GM13977 (cell line): ENCODE data around the gene USP12.
A peak's percentile ranks its signal among the peaks of the same experiment; 100 is the strongest.
"Not testable (repeated sequence)": the region's sequence is repeated elsewhere in the genome, so short reads cannot be mapped to it uniquely, and the experiment has no call there.

Source experiments
- DNase-seq: peaks from one replicate; pipeline ENCODE4 v3.0.0; 2012; ENCODE audit warnings: low spot score
- CTCF ChIP-seq: IDR thresholded peaks from 2 replicates; pipeline ENCODE4 v1.5.1; 2012; ENCODE audit warnings: mild to moderate bottlenecking, control low read depth; ENCODE audit not compliant: insufficient read depth; ENCODE audit errors: extremely low read depth, missing control alignments
- in situ Hi-C: fragments of 300-500 bp; cut with MboI; formaldehyde crosslinking; loops from one replicate; pipeline ENCODE4 v1.12.0; 2022; ENCODE audit warnings: low sequenced_read_pairs, low pct_unique_long_range_greater_than_20kb, mixed read lengths, inconsistent platforms; ENCODE audit not compliant: unreplicated experiment

The USP12 gene

GRCh38 chr13:27158335-27158734 is 13.3 kb downstream of the USP12 start:
- TF ChIP-seq CTCF = no peak
- in situ Hi-C loops = no loop called here
- DNase-seq = no peak

- no peak for TF ChIP-seq CTCF
- no peak for DNase-seq
- in situ Hi-C loops = no loop called here
Observed at GRCh38 chr13:27151798-27152599, 19.6 kb downstream of the USP12 start.

- no peak for TF ChIP-seq CTCF
- DNase-seq = no peak
- in situ Hi-C loops = no loop called here
Observed at GRCh38 chr13:27149702-27150101, 21.9 kb downstream of the USP12 start.

- no peak for TF ChIP-seq CTCF
- in situ Hi-C loops = no loop called here
- DNase-seq = no peak
Observed at GRCh38 chr13:27148900-27149299, 22.7 kb downstream of the USP12 start.

GRCh38 chr13:27147530-27148170 is 24.0 kb downstream of the USP12 start:
- TF ChIP-seq CTCF = no peak
- peak; percentile 58 for DNase-seq
- in situ Hi-C loops = no loop called here

- TF ChIP-seq CTCF = no peak
- no peak for DNase-seq
- in situ Hi-C loops = no loop called here
Observed at GRCh38 chr13:27141746-27142145, 29.9 kb downstream of the USP12 start.

GRCh38 chr13:27141159-27141558 is 30.5 kb downstream of the USP12 start:
- DNase-seq, in situ Hi-C loops: not testable (repeated sequence)
